Jurkat, Clone E6-1 (cell line): ENCODE results near the gene GXYLT2.
A peak's percentile ranks its signal among the peaks of the same experiment; 100 is the strongest.
"Not testable (repeated sequence)": the region's sequence is repeated elsewhere in the genome, so short reads cannot be mapped to it uniquely, and the experiment has no call there.

Source experiments
- DNase-seq: peaks from one replicate; pipeline ENCODE4 v3.0.0-alpha.2; 2011; ENCODE audit warnings: low read depth, low spot score
- H3K4me3 ChIP-seq: 2 replicates; pipeline ENCODE4 v1.5.1; 2011; ENCODE audit warnings: mild to moderate bottlenecking, low read length, control low read depth, moderate library complexity

GXYLT2 gene

DNA sequence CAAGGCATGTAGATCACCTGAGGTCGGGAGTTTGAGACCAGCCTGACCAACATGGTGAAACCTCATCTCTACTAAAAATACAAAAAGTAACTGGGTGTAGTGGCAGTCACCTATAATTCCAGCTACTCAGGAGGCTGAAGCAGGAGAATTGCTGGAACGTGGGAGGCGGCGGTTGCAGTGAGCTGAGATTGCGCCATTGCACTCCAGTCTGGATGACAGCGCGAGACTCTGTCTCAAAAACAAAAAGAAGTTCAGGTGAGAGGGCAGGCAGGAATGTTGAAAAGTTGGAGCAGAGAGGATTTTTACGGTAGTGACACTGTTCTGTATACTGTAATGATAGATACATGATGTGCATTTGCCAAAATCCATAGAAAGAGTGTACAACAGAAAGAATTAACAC, 31.7 kb downstream of the GXYLT2 start:
- DNase-seq, result no peak
- no peak overlapping the region for H3K4me3 ChIP-seq

DNA sequence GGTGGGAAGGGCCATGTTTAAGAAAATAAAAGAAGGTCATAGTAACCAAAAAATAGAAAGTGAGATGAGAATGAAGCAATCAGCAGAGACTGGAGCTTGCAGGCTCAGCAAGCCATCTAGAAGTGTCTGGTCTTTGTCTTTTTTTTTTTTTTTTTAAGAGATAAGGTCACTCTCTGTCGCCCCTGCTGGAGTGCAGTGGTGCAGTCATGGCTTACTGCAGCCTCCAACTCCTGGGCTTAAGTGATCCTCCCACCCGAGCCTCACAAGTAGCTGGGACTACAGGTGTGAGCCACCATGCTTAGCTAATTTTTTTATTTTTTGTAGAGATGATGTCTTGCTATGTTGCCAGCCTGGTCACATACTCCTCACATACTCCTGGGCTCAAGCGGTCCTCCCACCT, 36.2 kb downstream of the GXYLT2 start:
- DNase-seq, result peak; percentile 23
- no peak overlapping the region for H3K4me3 ChIP-seq

DNA sequence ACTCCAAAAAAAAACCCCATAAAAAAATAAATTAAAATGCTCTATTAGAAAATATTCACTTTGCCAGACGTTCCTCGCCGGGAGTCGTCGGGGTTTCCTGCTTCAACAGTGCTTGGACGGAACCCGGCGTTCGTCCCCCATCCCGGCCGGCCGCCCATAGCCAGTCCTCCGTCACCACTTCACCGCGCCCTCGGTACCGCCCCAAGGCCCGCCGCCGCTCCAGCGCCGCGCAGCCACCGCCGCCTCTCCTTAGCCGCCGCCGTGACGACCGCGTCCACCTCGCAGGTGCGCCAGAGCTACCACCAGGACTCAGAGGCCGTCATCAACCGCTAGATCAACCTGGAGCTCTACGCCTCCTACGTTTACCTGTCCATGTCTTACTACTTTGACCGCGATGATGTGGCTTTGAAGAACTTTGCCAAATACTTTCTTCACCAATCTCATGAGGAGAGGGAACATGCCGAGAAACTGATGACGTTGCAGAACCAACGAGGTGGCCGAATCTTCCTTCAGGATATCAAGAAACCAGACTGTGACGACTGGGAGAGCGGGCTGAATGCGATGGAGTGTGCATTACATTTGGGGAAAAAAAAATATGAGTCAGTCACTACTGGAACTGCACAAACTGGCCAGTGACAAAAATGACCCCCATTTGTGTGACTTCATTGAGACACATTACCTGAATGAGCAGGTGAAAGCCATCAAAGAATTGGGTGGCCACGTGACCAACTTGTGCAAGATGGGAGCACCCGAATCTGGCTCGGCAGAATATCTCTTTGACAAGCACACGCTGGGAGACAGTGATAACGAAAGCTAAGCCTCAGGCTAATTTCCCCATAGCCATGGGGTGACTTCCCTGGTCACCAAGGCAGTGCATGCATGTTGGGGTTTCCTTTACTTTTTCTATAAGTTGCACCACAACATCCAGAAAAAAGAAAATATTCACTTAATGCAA, 41.2 kb downstream of the GXYLT2 start:
- DNase-seq, H3K4me3 ChIP-seq: not testable (repeated sequence)

DNA sequence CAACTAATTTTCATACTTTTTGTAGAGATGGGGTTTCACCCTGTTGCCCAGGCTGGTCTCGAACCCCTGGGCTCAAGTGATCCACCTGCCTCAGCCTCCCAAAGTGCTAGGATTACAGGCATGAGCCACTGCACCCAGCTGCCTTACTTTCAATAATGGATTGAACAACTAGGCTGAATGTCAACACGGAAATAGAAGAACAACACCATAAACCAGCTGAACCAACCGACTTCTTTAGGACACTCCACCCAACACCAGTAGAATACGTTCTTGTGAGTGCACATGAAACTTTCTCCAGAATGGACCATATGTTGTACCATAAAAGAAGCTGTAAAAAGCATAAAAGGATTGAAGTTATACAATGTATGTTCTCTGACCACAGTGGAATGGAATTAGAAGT, 42.9 kb downstream of the GXYLT2 start:
- no peak overlapping the region for H3K4me3 ChIP-seq
- no peak for DNase-seq

DNA sequence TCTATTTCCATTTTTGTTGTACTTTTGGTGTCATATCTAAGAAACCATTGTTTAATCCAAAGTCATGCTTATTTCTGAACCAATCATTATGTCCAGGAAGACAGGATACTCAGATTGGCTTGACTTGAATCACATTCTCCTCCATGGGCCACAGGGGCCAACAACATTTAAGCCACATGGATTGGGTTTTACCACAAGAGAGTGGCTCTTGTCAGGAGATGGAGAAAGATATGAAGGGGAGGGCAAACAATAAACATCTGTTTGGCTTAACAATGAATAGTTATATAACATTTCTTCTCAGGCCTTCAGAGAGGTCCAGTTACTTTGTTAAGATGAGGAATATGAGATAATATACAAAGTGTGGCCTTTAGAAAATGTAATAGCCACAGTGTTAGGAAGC, 44.6 kb downstream of the GXYLT2 start:
- H3K4me3 ChIP-seq, result no peak overlapping the region
- DNase-seq, result no peak

DNA sequence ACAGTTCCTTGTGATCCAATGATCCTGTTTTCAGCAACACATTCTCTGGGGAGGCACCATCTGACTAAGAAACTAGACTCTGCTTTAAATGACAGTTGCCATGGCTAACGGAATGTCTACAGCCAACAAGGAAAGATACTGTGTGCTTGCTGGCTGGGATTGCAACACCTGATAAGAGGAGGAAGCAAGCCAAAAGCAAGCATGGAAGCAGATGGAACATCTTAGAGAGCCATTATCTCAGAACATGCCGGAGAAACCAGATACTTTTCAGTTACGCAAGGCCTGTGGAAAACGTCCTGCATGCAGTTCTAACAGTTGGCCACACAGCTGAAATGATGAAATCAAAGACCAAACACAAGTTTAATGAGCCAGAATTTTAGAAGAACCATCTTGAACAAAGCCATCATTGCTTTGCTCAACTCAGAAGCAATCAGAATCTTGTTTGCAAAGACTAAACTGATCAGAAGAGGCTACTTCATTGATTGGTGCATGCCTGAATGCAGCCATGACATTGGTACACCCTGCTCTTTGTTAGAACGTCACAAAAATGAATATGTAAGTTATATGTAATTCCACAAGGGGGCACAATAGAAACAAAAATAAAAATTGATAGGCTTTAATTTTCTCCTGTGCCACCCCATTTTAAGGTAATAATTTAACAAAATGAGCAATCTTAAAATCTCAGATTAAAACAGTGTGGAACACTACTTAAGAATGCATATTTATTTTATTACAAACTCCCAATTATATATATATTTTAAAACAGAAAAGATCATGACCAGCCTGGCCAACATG, 50.8 kb downstream of the GXYLT2 start:
- H3K4me3 ChIP-seq, result no peak overlapping the region

DNA sequence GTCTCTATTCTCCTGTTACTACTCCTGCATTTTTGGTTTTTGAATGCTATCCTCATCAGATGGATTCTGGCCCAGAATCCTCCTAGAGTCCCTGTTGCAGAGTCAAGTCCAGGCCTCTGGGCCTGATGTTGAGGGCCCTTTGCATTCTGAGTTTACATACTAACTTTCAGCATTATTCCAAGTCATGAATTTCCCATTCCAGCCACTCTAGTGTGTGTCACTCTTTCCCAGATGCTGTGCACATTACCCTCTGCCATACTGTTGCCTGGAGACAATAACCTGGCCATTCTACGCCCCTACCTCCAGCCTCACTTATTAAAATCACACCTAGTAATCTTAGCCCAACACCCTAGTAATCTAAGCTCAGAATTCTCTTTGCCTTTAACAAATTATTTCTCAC, 53.4 kb downstream of the GXYLT2 start:
- no peak for DNase-seq
- H3K4me3 ChIP-seq, result no peak overlapping the region

More for the DNA sequence above, 50.8 kb downstream of the GXYLT2 start:
- peak; percentile 55 for DNase-seq

DNA sequence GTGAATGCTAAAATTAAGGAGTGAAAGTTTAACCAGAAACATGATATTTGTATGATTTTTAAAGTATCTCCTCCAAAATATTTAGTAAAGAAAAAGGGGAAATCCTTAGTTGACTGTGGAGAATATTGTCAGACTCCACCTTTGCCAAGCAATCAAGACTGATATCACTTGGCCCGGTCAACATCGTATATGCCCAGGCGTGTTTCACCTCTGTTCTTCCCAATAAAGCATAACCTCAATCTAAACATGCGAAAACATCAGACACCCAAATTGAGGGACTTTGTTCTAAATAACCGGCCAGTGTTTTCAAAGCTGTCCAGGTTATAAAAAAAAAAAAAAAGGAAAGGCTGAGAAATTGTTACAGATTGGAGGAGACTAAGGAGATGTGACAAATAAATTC, 54.6 kb downstream of the GXYLT2 start:
- no peak overlapping the region for H3K4me3 ChIP-seq
- no peak for DNase-seq

DNA sequence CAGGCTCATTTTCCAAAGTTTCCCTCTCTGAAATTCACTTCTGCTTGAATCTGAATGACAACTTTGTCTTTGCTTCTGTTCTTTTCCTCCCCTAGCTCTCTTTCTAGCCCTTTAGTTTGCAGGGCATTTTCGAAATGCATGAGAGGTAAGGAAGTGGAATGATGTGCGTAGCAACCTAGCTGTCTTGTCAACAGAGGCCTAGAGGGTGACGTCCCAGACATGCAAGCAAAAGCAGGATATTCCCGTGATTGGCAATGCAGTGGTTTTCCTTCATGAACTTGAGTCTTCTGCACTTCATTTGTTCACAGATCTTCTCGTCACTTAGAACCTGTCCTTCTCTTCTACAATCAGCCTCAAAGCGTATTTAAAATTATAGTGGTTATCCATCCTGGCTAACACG, 56.9 kb downstream of the GXYLT2 start:
- no peak overlapping the region for H3K4me3 ChIP-seq
- no peak for DNase-seq

DNA sequence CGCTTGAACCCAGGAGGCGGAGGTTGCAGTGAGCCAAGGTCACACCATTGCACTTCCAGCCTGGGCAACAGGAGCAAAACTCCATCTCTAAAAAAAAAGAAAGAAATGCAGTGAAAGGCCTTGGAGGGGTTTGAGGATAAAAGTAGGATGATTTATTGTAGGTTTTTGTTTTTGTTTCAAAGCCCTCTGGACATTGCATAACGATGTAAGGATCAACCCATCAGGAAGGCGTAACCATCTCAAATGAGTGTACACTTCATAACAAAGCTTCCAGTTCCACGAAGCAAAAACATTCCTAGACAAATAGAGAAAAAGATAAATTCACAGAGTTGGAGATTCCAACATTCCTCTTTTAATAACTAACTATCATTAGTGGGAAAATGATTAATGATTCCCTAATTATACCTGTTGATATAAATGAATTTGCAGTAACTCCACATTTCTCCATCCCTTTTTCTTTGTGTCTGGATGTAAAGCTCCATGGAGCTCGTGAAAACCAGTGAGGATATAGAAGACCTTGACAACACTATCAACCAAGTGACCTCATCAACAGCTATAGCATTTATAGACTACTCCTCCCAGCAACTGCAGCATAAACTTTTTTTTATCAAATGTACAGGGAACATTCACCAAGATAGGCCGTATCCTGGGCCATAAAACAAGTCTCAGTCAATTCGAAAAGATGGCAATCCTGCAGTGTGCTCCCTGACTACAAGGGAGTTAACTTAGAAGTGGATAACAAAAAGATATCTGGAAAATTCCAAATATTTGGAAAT, 60.1 kb downstream of the GXYLT2 start:
- no peak overlapping the region for H3K4me3 ChIP-seq
- no peak for DNase-seq

DNA sequence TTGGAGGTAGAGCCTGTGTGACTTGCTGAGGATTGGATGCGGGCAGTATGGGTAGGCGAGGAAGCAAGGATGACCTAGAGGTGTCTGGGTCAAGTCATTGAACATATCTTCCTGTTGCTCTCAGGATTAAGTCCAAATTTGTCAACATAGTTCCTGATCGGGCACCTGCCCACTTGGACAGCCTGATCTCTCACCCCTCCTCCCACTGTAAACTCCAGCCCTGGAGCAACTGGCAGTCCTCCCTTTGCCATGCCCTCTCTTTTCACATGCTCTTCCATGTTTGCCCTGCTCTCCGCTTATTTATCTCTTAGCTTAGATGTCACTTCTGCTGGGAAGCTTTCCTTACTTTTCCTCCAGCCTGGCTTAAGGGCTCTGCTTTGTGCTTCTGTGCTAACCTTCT, 61.2 kb downstream of the GXYLT2 start:
- H3K4me3 ChIP-seq, result no peak overlapping the region
- DNase-seq, result no peak

DNA sequence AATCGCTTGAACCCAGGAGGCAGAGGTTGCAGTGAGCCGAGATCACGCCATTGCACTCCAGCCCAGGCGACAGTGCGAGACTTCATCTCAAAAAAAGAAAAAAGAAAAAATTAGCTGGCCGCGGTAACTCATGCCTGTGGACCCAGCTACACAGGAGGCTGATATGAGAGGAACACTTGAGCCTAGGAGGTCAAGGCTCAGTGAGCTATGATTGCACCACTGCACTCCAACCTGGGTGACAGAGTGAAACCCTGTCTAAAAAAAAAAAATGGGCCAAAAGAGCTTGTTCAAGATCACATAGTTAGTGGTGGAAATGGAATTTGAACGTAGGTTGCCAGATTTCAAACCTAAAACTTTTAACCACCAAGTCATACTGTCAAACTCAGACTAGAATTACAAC, 62.5 kb downstream of the GXYLT2 start:
- H3K4me3 ChIP-seq, result no peak overlapping the region
- no peak for DNase-seq

DNA sequence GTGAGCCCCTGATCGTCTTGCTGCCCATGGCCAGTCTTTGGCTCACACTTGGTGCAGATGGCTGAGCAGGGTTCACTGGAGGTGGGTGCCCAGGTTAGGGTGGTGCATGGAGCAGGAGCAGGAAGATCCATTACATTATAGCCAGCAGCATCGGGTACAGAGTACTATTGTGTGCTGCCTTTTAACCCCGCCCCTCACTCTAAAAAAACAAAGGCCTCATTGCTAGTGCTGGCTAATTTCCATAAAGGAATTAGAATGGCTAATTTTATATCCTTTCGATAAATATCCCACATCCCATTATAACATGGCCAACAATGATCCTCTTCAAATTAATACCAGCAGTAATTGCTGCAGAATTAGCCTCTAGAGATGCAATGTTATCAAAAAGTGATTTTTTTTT, 63.0 kb downstream of the GXYLT2 start:
- no peak overlapping the region for H3K4me3 ChIP-seq
- no peak for DNase-seq

DNA sequence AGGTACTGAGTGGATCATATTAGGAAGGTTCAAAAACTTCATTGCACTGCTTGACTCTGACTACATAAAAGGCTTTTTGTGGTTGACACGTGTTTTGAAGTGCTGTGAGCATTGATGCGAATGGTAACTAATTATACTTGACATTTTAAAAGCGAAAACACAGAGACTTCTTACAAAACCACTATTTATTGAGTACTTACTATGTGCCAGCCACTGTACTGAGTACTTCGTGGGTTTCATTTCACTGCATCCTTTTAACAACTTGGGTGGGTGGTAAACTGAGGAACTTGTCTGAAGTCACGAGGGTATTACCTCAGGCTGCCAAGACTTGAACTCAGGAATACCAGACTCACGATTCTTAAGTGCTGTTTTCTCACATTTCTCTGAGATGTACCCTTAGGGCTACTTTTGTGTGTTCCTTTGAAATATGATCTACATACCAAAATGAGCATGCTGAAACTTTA, 63.4 kb downstream of the GXYLT2 start:
- H3K4me3 ChIP-seq, result no peak overlapping the region
- DNase-seq, result peak; percentile 63

DNA sequence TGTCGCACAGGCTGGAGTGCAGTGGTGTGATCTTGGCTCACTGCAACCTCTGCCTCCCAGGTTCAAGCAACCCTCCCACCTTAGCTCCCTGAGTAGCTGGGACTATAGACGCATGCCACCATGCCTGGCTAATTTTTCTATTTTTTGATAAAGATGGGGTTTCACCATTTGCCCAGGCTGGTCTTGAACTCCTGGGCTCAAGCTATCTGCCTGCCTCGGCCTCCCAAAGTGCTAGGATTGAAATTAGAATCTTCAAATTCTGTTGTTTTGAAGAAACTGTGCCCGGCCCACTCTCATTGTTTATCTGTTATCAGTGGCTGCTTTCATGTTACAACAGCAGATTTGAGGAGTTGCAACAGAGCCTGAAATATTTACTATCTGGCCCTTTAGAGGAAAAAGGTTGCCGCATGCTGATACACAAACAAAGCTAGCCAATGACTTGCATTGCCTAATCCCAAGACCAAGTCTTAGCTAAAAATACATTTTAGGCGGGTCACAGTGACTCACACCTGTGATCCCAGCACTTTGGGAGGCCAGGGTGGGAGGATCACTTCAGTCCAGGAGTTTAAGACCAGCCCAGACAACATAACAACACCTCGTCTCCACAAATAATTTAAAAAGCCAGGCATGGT, 65.6 kb downstream of the GXYLT2 start:
- no peak for DNase-seq
- no peak overlapping the region for H3K4me3 ChIP-seq

DNA sequence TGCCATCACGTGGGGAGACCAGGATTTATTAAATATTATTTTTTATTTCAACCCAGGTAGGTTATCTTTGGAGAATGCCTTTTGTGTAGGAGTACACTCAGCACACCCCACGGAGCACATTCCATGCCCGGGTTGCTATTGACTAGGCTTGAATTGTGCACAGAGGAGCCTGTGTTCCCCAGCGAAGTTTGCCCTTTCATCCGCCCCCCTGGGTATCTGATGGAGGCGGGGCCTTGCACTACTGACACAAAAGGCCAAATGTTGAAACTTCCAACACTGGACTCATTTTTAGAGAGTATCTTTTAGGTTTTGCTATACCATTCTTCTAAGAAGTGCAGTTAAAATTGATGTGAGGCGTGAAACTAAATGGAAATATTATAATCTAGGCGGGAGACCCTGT, 69.5 kb downstream of the GXYLT2 start:
- DNase-seq, result no peak
- H3K4me3 ChIP-seq, result no peak overlapping the region

DNA sequence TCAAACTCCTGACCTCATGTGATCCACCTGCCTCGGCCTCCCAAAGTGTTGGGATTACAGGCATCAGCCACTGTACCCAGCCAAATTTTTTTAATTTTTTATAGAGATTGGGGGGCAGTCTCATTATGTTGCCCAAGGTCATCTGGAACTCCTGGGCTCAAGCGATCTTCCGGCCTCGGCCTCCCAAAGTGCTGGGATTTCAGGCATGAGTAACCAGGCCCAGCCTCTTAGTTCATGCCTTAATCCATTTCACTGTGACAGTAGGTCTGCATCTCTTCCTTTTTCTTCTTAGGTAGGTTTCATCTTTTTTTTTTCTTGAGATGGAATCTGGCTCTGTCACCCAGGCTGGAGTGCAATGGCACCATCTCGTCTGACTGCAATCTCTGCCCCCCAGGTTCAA, 71.5 kb downstream of the GXYLT2 start:
- no peak overlapping the region for H3K4me3 ChIP-seq

DNA sequence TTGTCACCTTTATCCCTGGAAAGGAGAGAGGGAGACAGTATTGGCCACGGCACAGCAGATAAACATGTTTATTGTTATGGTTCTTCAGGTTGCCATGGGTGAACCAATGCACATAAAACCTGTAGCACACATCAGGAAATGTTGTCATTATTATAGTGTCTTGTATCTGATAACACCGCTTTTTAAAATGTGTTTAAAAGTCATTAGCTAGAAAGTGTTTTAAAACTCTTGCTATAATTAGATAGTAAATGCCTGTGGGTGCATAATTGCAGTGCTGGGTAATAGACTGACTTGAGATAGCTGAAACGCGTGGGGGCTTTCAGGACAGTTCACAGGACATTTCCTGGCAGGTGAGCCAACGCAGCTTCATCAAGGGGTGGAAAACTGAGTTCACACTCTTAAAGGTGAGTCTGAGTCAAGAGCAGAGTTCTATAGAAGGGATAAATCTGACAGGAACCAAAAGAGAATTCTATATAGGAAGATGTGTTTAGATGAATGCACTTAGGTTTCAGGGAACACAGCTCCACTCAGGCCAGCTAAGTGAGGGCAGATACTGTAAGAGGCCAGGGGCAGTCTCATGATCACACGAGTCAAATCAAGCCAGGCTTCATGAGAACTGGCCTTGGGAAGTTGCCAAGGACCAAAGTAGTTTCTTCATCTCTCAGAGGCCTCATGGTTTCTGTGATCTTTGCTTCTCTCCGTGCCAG, 73.1 kb downstream of the GXYLT2 start:
- H3K4me3 ChIP-seq, result no peak overlapping the region
- DNase-seq, result no peak

More for the DNA sequence above, 71.5 kb downstream of the GXYLT2 start:
- DNase-seq, result no peak
